MM.1S (cell line): ENCODE measurements around the gene INPP4B.

Experiments used
- CTCF ChIP-seq: fragments of 300-600 bp; sonication (generic); IDR thresholded peaks from 2 replicates; pipeline ENCODE4 v1.5.1; 2016; ENCODE audit warnings: antibody characterized with exemption, low read length, mixed read lengths
- EZH2 ChIP-seq: fragments of 300-600 bp; sonication (generic); optimal IDR thresholded peaks from 2 replicates; pipeline ENCODE3; 2017; ENCODE audit warnings: low read depth, mild to moderate bottlenecking, antibody characterized with exemption, low read length, mixed read lengths

- TF ChIP-seq EZH2 (no peak), CTCF (peak; percentile 57)
Measured at GRCh38 chr4:142282870-142283431, 563.1 kb downstream of the INPP4B start.
